Spleen (tissue), 7 donors: ENCODE measurements around the gene ADPRS.

ENCODE experiments used
- POLR2A ChIP-seq, 3 donors: fragments of 450-650 bp; IDR thresholded peaks; one replicate each; pipeline ENCODE4 v1.5.1; 2017; ENCODE audit warnings: antibody characterized with exemption in 3 of 3, mild to moderate bottlenecking in 1 of 3
- TF ChIP-seq, protein P1 (sequence below), 11 experiments: fragments of 200-600 bp in 7 of 11; fragments of 450-650 bp in 4 of 11; sonication (generic) in 4 of 11; IDR thresholded peaks in 8 of 11; conservative IDR thresholded peaks in 3 of 11; 1 replicate in 7 of 11; 2 replicates in 4 of 11; pipeline versions ENCODE4 v1.4.0 to v1.8.0; 2016 to 2021; ENCODE audit warnings: antibody characterized with exemption in 11 of 11, inconsistent platforms in 4 of 11, mild to moderate bottlenecking in 1 of 11
- donor health status: DM: no; HTN: no; CAD: no; lungs with moderate emphysema.
- donor health status: DM: no; HTN: no; CAD: no.
- donor health status: DM: no; HTN: no; CAD: no.

DNA sequence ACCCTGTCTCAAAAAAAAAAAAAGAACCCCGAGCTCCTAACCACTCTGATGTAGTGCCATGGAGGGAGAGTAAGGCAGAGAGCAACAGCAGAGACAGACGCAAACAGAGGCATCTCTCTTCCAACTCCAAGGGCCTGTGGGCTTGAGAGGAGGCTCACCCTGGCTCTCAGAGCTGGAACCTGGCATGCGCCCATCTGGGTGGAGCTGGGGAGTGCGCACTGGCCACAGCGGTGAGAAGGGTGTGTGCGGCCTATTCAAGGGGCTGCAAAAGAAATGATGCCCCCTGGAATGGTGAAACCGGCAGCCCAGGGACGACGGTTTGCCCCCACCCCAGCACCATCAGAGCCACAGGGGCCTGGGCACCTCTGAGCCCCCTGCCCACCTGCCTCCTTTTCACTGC lies 18.7 kb downstream of the ADPRS start:
- TF ChIP-seq, protein P1, sequence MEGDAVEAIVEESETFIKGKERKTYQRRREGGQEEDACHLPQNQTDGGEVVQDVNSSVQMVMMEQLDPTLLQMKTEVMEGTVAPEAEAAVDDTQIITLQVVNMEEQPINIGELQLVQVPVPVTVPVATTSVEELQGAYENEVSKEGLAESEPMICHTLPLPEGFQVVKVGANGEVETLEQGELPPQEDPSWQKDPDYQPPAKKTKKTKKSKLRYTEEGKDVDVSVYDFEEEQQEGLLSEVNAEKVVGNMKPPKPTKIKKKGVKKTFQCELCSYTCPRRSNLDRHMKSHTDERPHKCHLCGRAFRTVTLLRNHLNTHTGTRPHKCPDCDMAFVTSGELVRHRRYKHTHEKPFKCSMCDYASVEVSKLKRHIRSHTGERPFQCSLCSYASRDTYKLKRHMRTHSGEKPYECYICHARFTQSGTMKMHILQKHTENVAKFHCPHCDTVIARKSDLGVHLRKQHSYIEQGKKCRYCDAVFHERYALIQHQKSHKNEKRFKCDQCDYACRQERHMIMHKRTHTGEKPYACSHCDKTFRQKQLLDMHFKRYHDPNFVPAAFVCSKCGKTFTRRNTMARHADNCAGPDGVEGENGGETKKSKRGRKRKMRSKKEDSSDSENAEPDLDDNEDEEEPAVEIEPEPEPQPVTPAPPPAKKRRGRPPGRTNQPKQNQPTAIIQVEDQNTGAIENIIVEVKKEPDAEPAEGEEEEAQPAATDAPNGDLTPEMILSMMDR (IDR thresholded peaks at IDR 0.05 in 8 of 11, conservative IDR thresholded peaks at IDR 0.05 in 3 of 11) = no peak
- TF ChIP-seq POLR2A (IDR thresholded peaks at IDR 0.05) = no peak
